HG03460 (cell line): ENCODE measurements around the gene SGSH.
"Not testable (repeated sequence)": the region's sequence is repeated elsewhere in the genome, so short reads cannot be mapped to it uniquely, and the experiment has no call there.

Experiments used
- ATAC-seq: cut with Tn5 transposase; IDR thresholded peaks from one replicate; pipeline ENCODE4 v1.9.1; 2021; ENCODE audit not compliant: unreplicated experiment

SGSH gene

GRCh38 chr17:80220054-80220735 is at the start of gene SGSH, which contains the start of gene SLC26A11:
SGSH (minus strand) TSS chr17:80220333; CDS start chr17:80220313, 20 bp downstream.
SLC26A11 (plus strand) TSS chr17:80220427; CDS start chr17:80221561, 1,134 bp downstream.
- ATAC-seq = peak; percentile 30

- ATAC-seq = no peak
These were observed 49.3 kb upstream of the SGSH start for GRCh38 chr17:80269405-80269807.

GRCh38 chr17:80268427-80268826 is 48.3 kb upstream of the SGSH start:
- no peak for ATAC-seq

- no peak for ATAC-seq
These were observed 47.3 kb upstream of the SGSH start for GRCh38 chr17:80267391-80267790.

- ATAC-seq = no peak
These were observed 45.3 kb upstream of the SGSH start for GRCh38 chr17:80265205-80266068.

GRCh38 chr17:80264205-80265075 is 44.3 kb upstream of the SGSH start:
- ATAC-seq = no peak

GRCh38 chr17:80263253-80264204 is 43.4 kb upstream of the SGSH start:
- ATAC-seq = peak; percentile 39

GRCh38 chr17:80262775-80263244 is 42.7 kb upstream of the SGSH start:
- ATAC-seq = no peak

GRCh38 chr17:80262291-80262690 is 42.2 kb upstream of the SGSH start:
- no peak for ATAC-seq

GRCh38 chr17:80261895-80262279 is 41.8 kb upstream of the SGSH start:
- no peak for ATAC-seq

- ATAC-seq = no peak
These were observed 41.2 kb upstream of the SGSH start for GRCh38 chr17:80261159-80261894.

GRCh38 chr17:80260791-80261158 is 40.6 kb upstream of the SGSH start, which contains the start of gene RNF213:
RNF213 (plus strand) TSS chr17:80260852; CDS start chr17:80263682, 2,830 bp downstream.
- ATAC-seq = no peak

GRCh38 chr17:80260069-80260535 is 40.0 kb upstream of the SGSH start:
- ATAC-seq = no peak

- no peak for ATAC-seq
These were observed 39.4 kb upstream of the SGSH start for GRCh38 chr17:80259457-80260068.

- not testable (repeated sequence) for ATAC-seq
These were observed 38.2 kb upstream of the SGSH start for GRCh38 chr17:80258296-80258695.

GRCh38 chr17:80257716-80258213 is 37.6 kb upstream of the SGSH start:
- ATAC-seq = no peak

- ATAC-seq = no peak
These were observed 35.9 kb upstream of the SGSH start for GRCh38 chr17:80256034-80256350.

GRCh38 chr17:80254396-80255251 is 34.5 kb upstream of the SGSH start:
- ATAC-seq = peak; percentile 54
